HepG2 (cell line): ENCODE data around the gene ARMC3. TPM values are rescaled to one million over a fixed set of nuclear protein-coding genes. Genes with fewer than 3 reads are reported as not detected.

Source experiments
- ATAC-seq: fragments of 200-7000 bp; cut with Tn5 transposase; 3 replicates; pipeline ENCODE4 v1.9.1; 2020; ENCODE audit warnings: mild to moderate bottlenecking, moderate library complexity
- BruUV-seq: library from RNA; stranded (reverse); fragments of 400-500 nt; replicated peaks from 2 replicates; lab custom pipeline; 2021; lab: Mats Ljungman, UMichigan
- CTCF ChIA-PET: fragments of 300-600 bp; formaldehyde crosslinking; extraction: SDS; loops from one replicate; lab custom pipeline; 2021; ENCODE audit warnings: low total read pairs, inconsistent platforms, low intra/inter-chr PET ratio; lab: Yijun Ruan, JAX
- POLR2A ChIA-PET: fragments of 350-600 bp; sonication (Branson Sonifier 250); formaldehyde crosslinking; loops from one replicate; lab custom pipeline; 2020; ENCODE audit warnings: antibody characterized with exemption, inconsistent platforms; lab: Yijun Ruan, JAX
- DNase-seq: peaks from one replicate; pipeline ENCODE4 v3.0.0-alpha.2; 2015; ENCODE audit warnings: low spot score
- FAIRE-seq: peaks from 3 replicates; lab custom pipeline; 2011; peaks lifted over from hg19 to GRCh38; lab: Jason Lieb, UNC
- H2AFZ ChIP-seq: one replicate; pipeline ENCODE4 v1.6.1; 2011; ENCODE audit warnings: low read length, inconsistent platforms
- H3K27ac ChIP-seq: fragments of 300-600 bp; 3 replicates; pipeline ENCODE4 v1.8.0; 2011; ENCODE audit warnings: mixed run types, mild to moderate bottlenecking, mixed read lengths, low read length, inconsistent platforms; ENCODE audit not compliant: insufficient read depth; ENCODE audit errors: extremely low read length
- H3K27me3 ChIP-seq, 2 experiments: fragments of 200-600 bp in 1 of 2; 2 replicates in 1 of 2; 3 replicates in 1 of 2; pipeline versions ENCODE4 v1.6.0 to v1.8.0; 2011; ENCODE audit warnings: low read length in 2 of 2, mild to moderate bottlenecking in 2 of 2, moderate library complexity in 2 of 2, inconsistent platforms in 1 of 2; ENCODE audit not compliant: insufficient read depth in 2 of 2, control insufficient read depth in 1 of 2
- H3K36me3 ChIP-seq, 2 experiments: fragments of 200-600 bp in 1 of 2; replicated peaks in 1 of 2; 2 replicates in 1 of 2; 3 replicates in 1 of 2; pipeline versions ENCODE4 v1.5.1 to v1.8.0; 2011; ENCODE audit warnings: low read length in 2 of 2, inconsistent platforms in 1 of 2; ENCODE audit not compliant: insufficient read depth in 2 of 2, control insufficient read depth in 1 of 2
- H3K4me1 ChIP-seq: 2 replicates; pipeline ENCODE4 v1.5.1; 2012; ENCODE audit warnings: low read length, inconsistent platforms; ENCODE audit not compliant: insufficient read depth
- H3K4me2 ChIP-seq: 2 replicates; pipeline ENCODE4 v1.6.0; 2011; ENCODE audit warnings: low read depth, low read length, inconsistent platforms
- H3K4me3 ChIP-seq, 3 experiments: fragments of 200-600 bp in 1 of 3; sonication (generic), shearing (Covaris generic) in 1 of 3; replicated peaks in 1 of 3; 2 replicates each; pipeline ENCODE4 v1.5.1; 2011 to 2016; ENCODE audit warnings: low read length in 3 of 3, inconsistent platforms in 2 of 3, low read depth in 2 of 3, mild to moderate bottlenecking in 2 of 3, control low read depth in 1 of 3, mixed read lengths in 1 of 3; ENCODE audit not compliant: insufficient read depth in 1 of 3
- H3K79me2 ChIP-seq: one replicate; pipeline ENCODE4 v1.6.1; 2011; ENCODE audit warnings: low read length, inconsistent platforms; ENCODE audit not compliant: insufficient read depth
- H3K9ac ChIP-seq: 2 replicates; pipeline ENCODE4 v1.6.0; 2011; ENCODE audit warnings: mild to moderate bottlenecking, low read depth, low read length, inconsistent platforms; ENCODE audit not compliant: insufficient read depth
- H3K9me3 ChIP-seq: 2 replicates; pipeline ENCODE4 v1.5.1; 2012; ENCODE audit warnings: mild to moderate bottlenecking, low read length
- H4K20me1 ChIP-seq: 2 replicates; pipeline ENCODE4 v1.6.0; 2011; ENCODE audit warnings: inconsistent platforms, mild to moderate bottlenecking, low read length, moderate library complexity; ENCODE audit not compliant: insufficient read depth
- E2F2 ChIP-seq: sonication (generic); formaldehyde crosslinking; IDR thresholded peaks from 2 replicates; pipeline ENCODE4 v1.4.0; 2020; ENCODE audit warnings: missing genetic modification reagents, borderline replicate concordance
- FOXO1 ChIP-seq: sonication (generic); formaldehyde crosslinking; IDR thresholded peaks from 2 replicates; pipeline ENCODE4 v1.4.0; 2020; ENCODE audit warnings: missing genetic modification reagents
- NONO ChIP-seq, 2 experiments: fragments of 450-650 bp in 1 of 2; sonication (generic) in 1 of 2; formaldehyde crosslinking in 1 of 2; IDR thresholded peaks in 1 of 2; conservative IDR thresholded peaks in 1 of 2; 2 replicates each; pipeline versions ENCODE4 v1.6.1 to v1.8.0; 2017 to 2022; ENCODE audit warnings: mild to moderate bottlenecking in 1 of 2, missing genetic modification reagents in 1 of 2, moderate library complexity in 1 of 2
- SP140L ChIP-seq: sonication (generic); formaldehyde crosslinking; IDR thresholded peaks from 2 replicates; pipeline ENCODE4 v1.4.0; 2020; ENCODE audit warnings: missing genetic modification reagents, borderline replicate concordance
- SYNCRIP ChIP-seq: fragments of 200-400 bp; formaldehyde crosslinking; IDR thresholded peaks from 2 replicates; pipeline ENCODE4 v1.6.1; 2018; ENCODE audit warnings: mild to moderate bottlenecking, low read depth, low read length; ENCODE audit not compliant: insufficient read depth
- TFDP2 ChIP-seq: sonication (generic); formaldehyde crosslinking; IDR thresholded peaks from 2 replicates; pipeline ENCODE4 v1.4.0; 2020; ENCODE audit warnings: missing genetic modification reagents
- ZBTB25 ChIP-seq: IDR thresholded peaks from 2 replicates; pipeline ENCODE4 v1.6.1; 2018; ENCODE audit warnings: missing genetic modification reagents
- ZFAT ChIP-seq: sonication (generic); formaldehyde crosslinking; conservative IDR thresholded peaks from 2 replicates; pipeline ENCODE4 v1.8.1; 2023; ENCODE audit warnings: missing genetic modification reagents, inconsistent platforms
- ZNF143 ChIP-seq: sonication (generic); formaldehyde crosslinking; IDR thresholded peaks from 2 replicates; pipeline ENCODE4 v1.4.0; 2020; ENCODE audit warnings: missing genetic modification reagents
- ZNF414 ChIP-seq: sonication (generic); formaldehyde crosslinking; IDR thresholded peaks from 2 replicates; pipeline ENCODE4 v1.5.0; 2020; ENCODE audit warnings: missing genetic modification reagents
- ZNF770 ChIP-seq: sonication (generic); formaldehyde crosslinking; IDR thresholded peaks from 2 replicates; pipeline ENCODE4 v1.5.0; 2020; ENCODE audit warnings: mild to moderate bottlenecking, missing genetic modification reagents
- WGBS: methylation state at CpG from one replicate; pipeline ENCODE4 v1.1.6; 2017; ENCODE audit warnings: low lambda C conversion rate; 5-methylcytosine and 5-hydroxymethylcytosine counted together
- in situ Hi-C: cut with HindIII; loops from 2 replicates; pipeline ENCODE4 v1.10.0; 2017; ENCODE audit warnings: low pct_unique_long_range_greater_than_20kb; ENCODE audit not compliant: extremely low pct_ligation_motif_present
- intact Hi-C: fragments of 100-400 bp; cut with micrococcal nuclease; formaldehyde crosslinking; loops from one replicate; pipeline ENCODE4 v1.10.0; 2022; ENCODE audit not compliant: unreplicated experiment
- polyA plus RNA-seq, 8 experiments: library from polyadenylated mRNA; depleted of rRNA in 3 of 8; stranded (reverse) in 7 of 8; unstranded in 1 of 8; fragments of >200 nt; fragmentation: Illumina TruSeq in 4 of 8; extraction: Trizol in 4 of 8; gene quantifications; 2 replicates each; pipeline versions ENCODE4 v1.2.1 to v1.2.3, GENCODE V29; 2011 to 2016; ENCODE audit warnings: low read depth in 4 of 8, missing spikeins in 1 of 8, mixed read lengths in 1 of 8; ENCODE audit not compliant: insufficient read depth in 1 of 8
- total RNA-seq, 5 experiments: library from RNA; depleted of rRNA; stranded (reverse); fragments of >200 nt; fragmentation: Illumina TruSeq; extraction: Trizol; gene quantifications; 2 replicates each; pipeline ENCODE4 v1.2.3, GENCODE V29; 2016; ENCODE audit warnings: low read depth in 1 of 5

ARMC3 gene
- total and polyA plus RNA-seq, 2 of the 13 experiments (the other 11 are each of a cell fraction or from before 2014, with no cell fraction given): not detected

- DNase-seq: no peak
- Histone ChIP-seq H3K27ac (no peak overlapping the region), H3K36me3 (no peaks in the 10 kb centered on the region), H3K4me2 (no peak overlapping the region), H3K9ac (no peak overlapping the region), H3K4me3 (no peak overlapping the region), H3K9me3 (no peaks in the 10 kb centered on the region), H3K79me2 (no peaks in the 10 kb centered on the region), H4K20me1 (no peaks in the 10 kb centered on the region), H3K27me3 (peaks cover 1 to 5% of the 10 kb centered on the region in 2 experiments; a peak in 2 of 5 replicates), H2AFZ (no peak overlapping the region), H3K4me1 (no peaks in the 10 kb centered on the region)
- no peak for FAIRE-seq
- in situ Hi-C loops (no loop called here), intact Hi-C loops (no loop called here)
- ChIA-PET POLR2A (no interaction called here), CTCF (no interaction called here)
- BruUV-seq: no TSS peak
- no peak for TF ChIP-seq ZNF770 (CRISPR knock-in tag)
- TF ChIP-seq E2F2 (CRISPR knock-in tag): no peak
- no peak for TF ChIP-seq TFDP2 (CRISPR knock-in tag)
- TF ChIP-seq ZFAT: no peak
- TF ChIP-seq SP140L (CRISPR knock-in tag): no peak
- TF ChIP-seq NONO (IDR thresholded peaks at IDR 0.05): no peak
- no peak for TF ChIP-seq NONO (CRISPR knock-in tag; conservative IDR thresholded peaks at IDR 0.05)
- TF ChIP-seq SYNCRIP: no peak
- TF ChIP-seq ZNF143: no peak
- TF ChIP-seq ZNF414 (CRISPR knock-in tag): no peak
- no peak for TF ChIP-seq FOXO1 (CRISPR knock-in tag)
- TF ChIP-seq ZBTB25 (CRISPR knock-in tag): no peak
- WGBS: 0% methylated on average over 2 of the region's 2 CpGs
- no peak for ATAC-seq
These were observed 133.1 kb downstream of the ARMC3 start for GRCh38 chr10:23060918-23061317.
